ENCODE data around the gene FAM153A.
"Not testable (repeated sequence)": the region's sequence is repeated elsewhere in the genome, so short reads cannot be mapped to it uniquely, and the experiment has no call there.

FAM153A gene

DNA sequence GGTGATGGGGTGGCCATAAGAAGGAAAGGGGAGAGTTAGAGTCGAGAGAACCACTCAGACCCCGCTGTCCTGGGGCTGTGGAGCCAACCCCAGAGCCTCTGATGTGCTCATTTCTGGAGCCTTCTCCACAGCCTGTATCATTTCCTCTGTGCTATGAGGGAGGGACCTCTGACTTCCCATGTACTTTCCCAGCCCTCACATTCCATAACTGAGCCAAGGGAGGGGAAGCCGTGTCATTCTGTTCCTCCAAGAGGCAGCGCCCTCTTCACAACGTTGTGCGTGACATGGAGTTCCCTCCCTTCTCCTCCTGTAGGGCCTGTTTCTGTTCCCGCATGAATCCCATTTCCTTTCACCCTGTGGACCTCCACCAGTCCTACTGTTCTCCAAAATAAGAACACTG lies 57.8 kb downstream of the FAM153A start:
- not testable (repeated sequence) for DNase-seq (ENCODE audit: low spot score)

DNA sequence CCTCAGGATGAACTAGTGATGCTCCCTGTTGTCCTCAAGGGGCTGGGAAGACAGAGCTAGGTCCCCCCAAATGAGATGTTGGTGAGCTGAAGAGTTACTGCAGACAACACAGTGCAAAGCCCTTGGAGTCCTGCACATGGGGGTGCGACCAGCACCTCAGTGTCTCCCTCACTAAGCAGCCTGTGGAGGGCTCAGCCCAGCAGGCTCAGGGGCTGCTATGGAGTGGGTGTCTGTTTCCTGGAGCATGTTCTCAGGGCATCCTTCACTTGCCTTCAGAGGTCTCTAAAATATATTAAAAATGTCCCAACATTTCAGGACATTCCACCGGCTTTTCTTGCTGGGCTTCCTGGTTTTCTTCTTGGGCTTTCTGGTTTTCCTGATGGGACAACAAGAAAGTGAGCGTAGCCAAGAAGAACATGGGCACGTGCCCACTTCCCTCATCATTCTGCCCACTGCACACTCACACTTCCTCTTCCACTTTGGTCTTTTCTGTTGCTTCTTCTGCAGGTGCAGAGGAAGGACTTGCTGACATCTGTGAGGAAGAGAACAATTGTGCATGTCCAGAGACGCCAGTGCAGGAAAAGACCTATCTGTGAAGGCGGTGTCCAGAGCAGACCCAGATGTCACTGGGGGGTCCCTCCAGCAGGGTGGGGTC lies 58.7 kb downstream of the FAM153A start:
- DNase-seq (ENCODE audit: low spot score), result not testable (repeated sequence)

DNA sequence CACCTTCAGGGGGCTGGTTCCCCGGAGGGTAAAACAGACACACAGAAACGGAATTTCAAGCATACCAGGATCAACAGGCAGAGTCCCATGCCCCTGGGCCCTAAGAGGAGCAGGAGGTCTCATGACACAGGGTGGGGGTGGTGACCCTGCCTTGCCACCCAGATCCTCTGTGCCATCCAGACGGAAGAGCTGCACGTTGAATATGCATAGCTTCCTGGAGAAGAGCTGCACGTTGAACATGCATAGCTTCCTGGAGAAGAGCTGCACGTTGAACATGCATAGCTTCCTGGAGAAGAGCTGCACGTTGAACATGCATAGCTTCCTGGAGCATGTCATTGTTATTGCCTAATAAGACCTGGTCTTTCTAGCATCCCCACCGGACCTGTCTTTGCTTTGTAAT lies 59.9 kb downstream of the FAM153A start:
- DNase-seq (ENCODE audit: low spot score), result not testable (repeated sequence)

DNA sequence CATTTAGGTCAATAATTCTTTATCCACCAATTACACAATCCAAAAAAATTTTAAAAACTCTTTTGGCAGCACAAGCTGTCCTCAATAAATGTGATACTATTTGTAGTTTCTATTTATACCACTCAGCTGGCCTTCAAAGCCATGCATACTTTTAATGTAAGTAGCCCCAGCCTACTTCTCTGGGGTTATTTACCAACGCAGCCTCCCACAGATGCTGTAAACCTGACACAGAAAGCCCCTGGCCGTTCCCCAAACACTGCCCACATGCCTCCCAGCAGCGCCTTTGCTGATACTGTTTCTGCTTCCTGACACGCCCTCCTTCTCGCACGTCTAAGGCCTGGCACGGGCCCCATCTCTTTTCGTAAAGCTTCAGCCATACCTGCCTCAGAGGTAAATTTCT lies 62.7 kb downstream of the FAM153A start:
- not testable (repeated sequence) for DNase-seq (ENCODE audit: low spot score)

DNA sequence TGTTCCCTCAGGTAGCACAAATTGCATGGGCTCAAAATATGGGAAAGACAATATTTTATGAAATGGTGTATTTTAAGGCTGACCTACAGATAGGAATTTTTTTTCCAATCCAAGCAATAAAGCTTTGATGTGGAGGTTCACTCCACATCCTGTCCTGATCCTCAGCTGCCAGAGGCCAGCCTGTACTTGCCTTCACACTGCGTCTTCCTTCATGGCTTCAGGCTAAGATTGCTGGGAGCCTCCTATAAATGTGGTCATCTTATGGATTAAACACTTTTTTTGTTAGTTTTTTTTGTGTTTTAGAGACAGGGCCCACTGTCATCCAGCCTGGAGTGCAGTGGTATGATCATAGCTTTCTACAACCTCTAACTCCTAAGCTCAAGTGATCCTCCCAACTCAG lies 67.3 kb downstream of the FAM153A start:
- DNase-seq (ENCODE audit: low spot score), result not testable (repeated sequence)

DNA sequence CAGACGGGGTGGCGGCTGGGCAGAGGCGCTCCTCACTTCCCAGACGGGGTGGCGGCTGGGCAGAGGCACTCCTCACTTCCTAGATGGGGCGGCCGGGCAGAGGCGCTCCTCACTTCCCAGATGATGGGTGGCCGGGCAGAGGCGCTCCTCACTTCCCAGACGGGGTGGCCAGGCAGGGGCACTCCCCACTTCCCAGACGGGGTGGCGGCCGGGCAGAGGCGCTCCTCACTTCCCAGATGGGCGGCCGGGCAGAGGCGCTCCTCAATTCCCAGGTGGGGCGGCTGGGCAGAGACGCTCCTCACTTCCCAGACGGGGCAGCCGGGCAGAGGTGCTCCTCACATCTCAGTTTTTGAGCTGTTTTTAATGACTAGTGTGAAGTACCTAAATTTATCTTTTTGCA lies 86.6 kb downstream of the FAM153A start:
- DNase-seq (ENCODE audit: low spot score), result not testable (repeated sequence)

DNA sequence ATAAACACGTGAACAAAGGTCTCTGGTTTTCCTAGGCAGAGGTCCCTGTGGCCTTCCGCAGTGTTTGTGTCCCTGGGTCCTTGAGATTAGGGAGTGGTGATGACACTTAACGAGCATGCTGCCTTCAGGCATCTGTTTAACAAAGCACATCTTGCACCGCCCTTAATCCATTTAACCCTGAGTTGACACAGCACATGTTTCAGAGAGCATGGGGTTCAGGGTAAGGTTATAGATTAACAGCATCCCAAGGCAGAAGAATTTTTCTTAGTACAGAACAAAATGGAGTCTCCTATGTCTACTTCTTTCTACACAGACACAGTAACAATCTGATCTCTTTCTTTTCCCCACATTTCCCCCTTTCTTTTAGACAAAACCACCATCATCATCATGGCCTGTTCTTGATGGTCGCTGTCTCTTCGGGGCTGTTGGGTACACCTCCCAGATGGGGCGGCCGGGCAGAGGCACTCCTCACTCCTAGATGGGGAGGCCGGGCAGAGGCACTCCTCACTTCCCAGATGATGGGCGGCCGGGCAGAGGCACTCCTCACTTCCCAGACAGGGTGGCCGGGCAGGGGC lies 87.3 kb downstream of the FAM153A start:
- DNase-seq (ENCODE audit: low spot score), result not testable (repeated sequence)

DNA sequence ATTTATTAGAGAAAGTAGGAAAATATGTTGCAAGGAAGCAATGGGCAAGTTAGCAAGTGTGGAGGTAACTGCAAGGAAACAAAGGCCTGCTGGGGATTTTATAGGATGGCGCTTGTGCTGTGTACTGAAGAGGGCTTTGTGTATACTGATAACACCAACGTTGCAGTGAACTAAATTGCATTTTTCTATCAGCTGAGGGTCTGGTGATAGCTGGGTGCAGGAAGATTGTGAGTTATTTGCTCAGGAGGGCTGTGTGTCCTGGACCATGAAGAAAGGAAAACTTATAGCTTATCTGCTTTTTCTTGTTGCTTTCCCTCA lies 88.2 kb downstream of the FAM153A start:
- DNase-seq (ENCODE audit: low spot score), result not testable (repeated sequence)

DNA sequence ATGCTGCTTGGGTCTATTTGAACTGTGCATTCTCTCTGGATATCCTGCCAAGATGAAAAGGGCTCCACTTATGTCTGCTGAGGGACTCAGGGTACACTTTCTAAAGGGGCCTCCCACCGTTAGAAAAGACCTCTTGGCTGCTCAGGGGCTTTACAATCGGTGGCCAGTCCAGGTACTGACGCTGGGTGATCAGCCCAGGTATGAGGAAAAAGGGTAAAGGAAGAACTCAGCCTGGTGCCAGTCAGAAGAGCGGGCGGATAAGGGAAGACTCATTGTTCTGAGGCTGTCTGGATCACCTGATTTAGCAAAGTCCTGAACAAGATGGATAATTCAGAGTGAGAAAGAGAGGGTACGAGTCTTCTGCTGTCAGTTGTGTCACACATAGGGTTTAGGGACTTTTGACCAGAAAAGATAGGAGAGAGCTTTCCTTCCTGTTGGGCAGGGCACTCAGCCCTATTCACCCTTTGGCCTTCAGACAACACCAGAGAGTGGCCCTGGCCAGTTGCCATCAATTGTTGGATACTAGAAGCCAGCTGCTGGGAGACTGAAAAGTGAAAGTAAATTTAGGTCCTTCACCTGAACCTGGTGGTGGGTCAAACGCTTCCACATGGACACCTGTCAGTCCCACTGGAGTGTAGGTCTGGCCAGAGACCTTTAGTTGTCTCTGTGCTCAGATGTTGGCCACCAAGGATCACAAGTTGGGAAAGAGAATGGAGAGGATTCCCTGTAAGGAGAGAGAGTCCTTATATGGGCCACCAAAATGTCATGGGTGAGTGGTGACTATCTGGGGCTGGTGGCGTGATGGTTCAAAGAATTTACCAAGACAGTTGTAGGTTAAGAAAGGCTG lies 88.8 kb downstream of the FAM153A start:
- not testable (repeated sequence) for DNase-seq (ENCODE audit: low spot score)

DNA sequence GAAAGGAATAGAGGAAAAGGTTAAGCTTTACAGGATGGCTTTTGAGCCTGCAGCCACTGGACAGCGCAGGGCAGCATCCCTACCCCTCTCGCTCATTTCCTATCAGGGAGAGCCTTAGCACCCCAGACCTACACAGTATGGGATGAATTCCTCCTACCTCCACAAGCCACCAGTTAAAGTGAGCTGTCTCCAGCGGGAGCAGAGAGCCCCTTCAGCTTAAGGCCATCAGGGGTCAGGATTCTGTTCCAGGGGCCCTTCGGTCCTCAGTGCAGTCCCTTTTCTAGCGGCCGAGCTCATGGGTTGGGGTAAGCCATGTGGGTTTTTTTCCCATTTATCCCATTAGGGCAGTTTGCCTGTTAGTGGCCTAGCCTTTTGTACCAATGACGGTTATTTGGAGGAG lies 89.7 kb downstream of the FAM153A start:
- not testable (repeated sequence) for DNase-seq (ENCODE audit: low spot score)

DNA sequence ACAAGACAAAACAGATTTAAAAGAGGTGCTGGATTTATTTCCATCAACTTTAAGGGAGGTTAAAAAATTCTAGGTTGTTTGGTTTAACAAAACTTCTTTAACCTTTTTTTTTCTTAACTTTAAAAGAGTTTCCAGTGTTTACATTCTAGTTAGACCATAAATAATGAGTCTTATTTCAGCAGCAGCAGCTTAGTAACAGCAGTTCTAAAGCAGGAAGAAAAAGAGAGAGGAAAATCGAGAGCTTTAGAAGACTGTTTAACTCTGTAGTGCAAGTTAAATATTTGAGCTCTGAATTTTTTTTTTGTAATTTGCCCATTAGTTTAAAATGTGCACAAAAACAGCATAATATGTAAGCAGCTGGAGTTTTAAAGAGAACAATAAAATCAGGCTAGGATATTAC lies 90.2 kb downstream of the FAM153A start:
- not testable (repeated sequence) for DNase-seq (ENCODE audit: low spot score)

DNA sequence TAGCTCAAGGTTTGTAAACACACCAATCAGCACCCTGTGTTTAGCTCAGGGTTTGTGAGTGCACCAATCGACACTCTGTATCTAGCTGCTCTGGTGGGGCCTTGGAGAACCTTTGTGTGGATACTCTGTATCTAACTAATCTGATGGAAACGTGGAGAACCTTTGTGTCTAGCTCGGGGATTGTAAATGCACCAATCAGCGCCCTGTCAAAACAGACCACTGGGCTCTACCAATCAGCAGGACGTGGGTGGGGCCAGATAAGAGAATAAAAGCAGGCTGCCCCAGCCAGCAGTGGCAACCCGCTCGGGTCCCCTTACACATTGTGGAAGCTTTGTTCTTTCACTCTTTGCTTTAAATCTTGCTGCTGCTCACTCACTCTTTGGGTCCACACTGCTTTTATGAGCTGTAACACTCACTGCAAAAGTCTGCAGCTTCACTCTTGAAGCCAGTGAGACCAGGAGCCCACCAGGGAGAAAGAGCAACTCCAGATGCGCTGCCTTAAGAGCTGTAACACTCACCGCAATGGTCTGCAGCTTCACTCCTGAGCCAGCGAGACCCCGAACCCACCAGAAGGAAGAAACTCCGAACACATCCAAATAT lies 93.6 kb downstream of the FAM153A start:
- DNase-seq (ENCODE audit: low spot score), result not testable (repeated sequence)

DNA sequence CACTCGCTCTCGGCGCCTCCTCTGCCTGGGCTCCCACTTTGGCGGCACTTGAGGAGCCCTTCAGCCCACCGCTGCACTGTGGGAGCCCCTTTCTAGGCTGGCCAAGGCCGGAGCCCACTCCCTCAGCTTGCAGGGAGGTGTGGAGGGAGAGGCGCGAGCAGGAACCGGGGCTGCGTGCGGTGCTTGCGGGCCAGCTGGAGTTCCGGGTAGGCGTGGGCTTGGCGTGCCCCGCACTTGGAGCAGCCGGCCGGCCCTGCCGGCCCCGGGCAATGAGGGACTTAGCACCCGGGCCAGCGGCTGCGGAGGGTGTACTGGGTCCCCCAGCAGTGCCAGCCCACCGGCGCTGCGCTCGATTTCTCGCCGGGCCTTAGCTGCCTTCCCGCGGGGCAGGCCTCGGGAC lies 94.6 kb downstream of the FAM153A start:
- DNase-seq (ENCODE audit: low spot score), result not testable (repeated sequence)

DNA sequence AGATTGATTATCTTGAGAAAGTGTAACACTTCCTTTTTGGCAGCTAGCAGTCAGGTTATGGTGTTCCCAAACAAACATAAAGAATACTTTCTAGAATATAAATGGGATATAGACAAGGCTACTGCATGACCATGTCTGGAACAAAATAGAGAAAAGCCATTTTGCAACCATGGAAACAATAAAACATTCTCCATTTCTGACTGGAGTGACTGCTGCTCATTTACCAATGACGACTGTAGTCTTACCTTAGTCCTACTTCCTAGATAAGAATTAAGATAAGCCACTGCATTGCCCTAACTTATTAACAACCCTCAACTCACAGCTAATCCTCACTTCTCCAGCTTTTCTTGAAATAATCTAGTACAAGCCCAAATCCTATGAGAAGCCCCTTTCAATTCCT lies 100.8 kb downstream of the FAM153A start:
- not testable (repeated sequence) for DNase-seq (ENCODE audit: low spot score)
